Mesenchymal stem cell (in vitro differentiated cells and primary cell): Measurements from ENCODE around the gene RXFP1.

Source experiments
- DNase-seq: peaks from one replicate; pipeline ENCODE4 v3.0.0-alpha.2; 2013
- H2AFZ ChIP-seq: one replicate; pipeline ENCODE4 v1.6.1; 2013; ENCODE audit warnings: low read depth, mild to moderate bottlenecking, control low read depth, inconsistent platforms, low read length, moderate library complexity
- H2AK5ac ChIP-seq: 2 replicates; pipeline ENCODE4 v1.6.1; 2013; ENCODE audit warnings: low read length, moderate library complexity, mild to moderate bottlenecking, inconsistent platforms; ENCODE audit not compliant: severe bottlenecking
- H2BK120ac ChIP-seq: one replicate; pipeline ENCODE4 v1.6.1; 2013; ENCODE audit warnings: low read depth, mild to moderate bottlenecking, inconsistent platforms, low read length, moderate library complexity
- H2BK12ac ChIP-seq, 2 experiments: one replicate each; pipeline ENCODE4 v1.6.1; 2013; ENCODE audit warnings: inconsistent platforms in 2 of 2, low read length in 2 of 2, mild to moderate bottlenecking in 2 of 2, moderate library complexity in 2 of 2, control low read depth in 1 of 2
- H2BK15ac ChIP-seq: one replicate; pipeline ENCODE4 v1.6.1; 2013; ENCODE audit warnings: mild to moderate bottlenecking, low read depth, inconsistent platforms; ENCODE audit not compliant: poor library complexity, severe bottlenecking
- H2BK5ac ChIP-seq: 2 replicates; pipeline ENCODE4 v1.6.1; 2013; ENCODE audit warnings: low read depth, mild to moderate bottlenecking, low read length, control low read depth, inconsistent platforms; ENCODE audit not compliant: poor library complexity, severe bottlenecking
- H3K14ac ChIP-seq, 2 experiments: one replicate each; pipeline ENCODE4 v1.6.1; 2013; ENCODE audit warnings: inconsistent platforms in 2 of 2, low read length in 2 of 2, control low read depth in 1 of 2, mild to moderate bottlenecking in 1 of 2, moderate library complexity in 1 of 2
- H3K18ac ChIP-seq, 2 experiments: one replicate each; pipeline ENCODE4 v1.6.1; 2013; ENCODE audit warnings: inconsistent platforms in 2 of 2, low read length in 2 of 2, control low read depth in 1 of 2, low read depth in 1 of 2, mild to moderate bottlenecking in 1 of 2
- H3K23ac ChIP-seq, 2 experiments: one replicate each; pipeline ENCODE4 v1.6.1; 2013; ENCODE audit warnings: inconsistent platforms in 2 of 2, low read length in 2 of 2, mild to moderate bottlenecking in 2 of 2, moderate library complexity in 2 of 2, control low read depth in 1 of 2
- H3K27ac ChIP-seq: 2 replicates; pipeline ENCODE4 v1.5.1; 2013; ENCODE audit warnings: mild to moderate bottlenecking, moderate library complexity, low read length, control low read depth, inconsistent platforms; ENCODE audit not compliant: poor library complexity, severe bottlenecking
- H3K27me3 ChIP-seq, 2 experiments: 2 replicates each; pipeline versions ENCODE4 v1.6.1 to v1.7.0; 2013; ENCODE audit warnings: low read length in 2 of 2, mild to moderate bottlenecking in 2 of 2, moderate library complexity in 2 of 2, control low read depth in 1 of 2, inconsistent platforms in 1 of 2; ENCODE audit not compliant: control insufficient read depth in 1 of 2, insufficient read depth in 1 of 2
- H3K36me3 ChIP-seq, 2 experiments: 2 replicates each; pipeline versions ENCODE4 v1.6.1 to v1.7.0; 2013; ENCODE audit warnings: low read length in 2 of 2, control low read depth in 1 of 2, inconsistent platforms in 1 of 2, low read depth in 1 of 2, mild to moderate bottlenecking in 1 of 2; ENCODE audit not compliant: insufficient read depth in 2 of 2, control insufficient read depth in 1 of 2
- H3K4ac ChIP-seq, 2 experiments: one replicate each; pipeline ENCODE4 v1.6.1; 2013; ENCODE audit warnings: inconsistent platforms in 2 of 2, low read length in 2 of 2, mild to moderate bottlenecking in 2 of 2, moderate library complexity in 2 of 2, control low read depth in 1 of 2, low read depth in 1 of 2
- H3K4me1 ChIP-seq: 2 replicates; pipeline ENCODE4 v1.6.1; 2013; ENCODE audit warnings: low read depth, low read length, control low read depth; ENCODE audit not compliant: control insufficient read depth, insufficient read depth
- H3K4me2 ChIP-seq: 2 replicates; pipeline ENCODE4 v1.6.1; 2013; ENCODE audit warnings: low read length, mild to moderate bottlenecking, inconsistent platforms; ENCODE audit not compliant: poor library complexity, severe bottlenecking
- H3K4me3 ChIP-seq, 2 experiments: 2 replicates each; pipeline versions ENCODE4 v1.5.1 to v1.7.0; 2013; ENCODE audit warnings: low read length in 2 of 2, mild to moderate bottlenecking in 2 of 2, control low read depth in 1 of 2, low read depth in 1 of 2; ENCODE audit not compliant: insufficient read depth in 1 of 2
- H3K79me1 ChIP-seq: replicated peaks from 2 replicates; pipeline ENCODE4 v1.6.1; 2013; ENCODE audit warnings: mild to moderate bottlenecking, control low read depth, low read length, inconsistent platforms; ENCODE audit not compliant: poor library complexity, severe bottlenecking
- H3K9ac ChIP-seq: 2 replicates; pipeline ENCODE4 v1.7.0; 2013; ENCODE audit warnings: mild to moderate bottlenecking, low read length, moderate library complexity
- H3K9me3 ChIP-seq: 2 replicates; pipeline ENCODE4 v1.7.0; 2013; ENCODE audit warnings: mild to moderate bottlenecking, low read length; ENCODE audit not compliant: control insufficient read depth
- H4K8ac ChIP-seq: one replicate; pipeline ENCODE4 v1.6.1; 2013; ENCODE audit warnings: inconsistent platforms, mild to moderate bottlenecking, low read length, moderate library complexity
- H4K91ac ChIP-seq: one replicate; pipeline ENCODE4 v1.6.1; 2013; ENCODE audit warnings: mild to moderate bottlenecking, low read length, inconsistent platforms
- WGBS: methylation state at CpG from one replicate; pipeline ENCODE4 v1.1.7; 2013; ENCODE audit warnings: mixed read lengths; 5-methylcytosine and 5-hydroxymethylcytosine counted together

The RXFP1 gene

GRCh38 chr4:158519226-158519625 is 2.5 kb upstream of the RXFP1 start:
- H3K27me3 ChIP-seq = no peaks in the 10 kb centered on the region
- H3K4me3 ChIP-seq = no peak overlapping the region
- WGBS = 50% methylated on average over 6 of the region's 7 CpGs
- no peak overlapping the region for H3K23ac ChIP-seq
- no peak overlapping the region for H3K4ac ChIP-seq
- no peak overlapping the region for H2BK5ac ChIP-seq
- no peaks in the 10 kb centered on the region for H3K9me3 ChIP-seq
- H4K91ac ChIP-seq = no peak overlapping the region
- no peak overlapping the region for H3K9ac ChIP-seq
- H2BK120ac ChIP-seq = no peak overlapping the region
- H4K8ac ChIP-seq = no peak overlapping the region
- H3K4me2 ChIP-seq = no peak overlapping the region
- H3K36me3 ChIP-seq = no peaks in the 10 kb centered on the region
- no peak overlapping the region for H2BK15ac ChIP-seq
- no peak overlapping the region for H2BK12ac ChIP-seq
- H3K27ac ChIP-seq = no peak overlapping the region
- no peak overlapping the region for H2AFZ ChIP-seq
- no peak overlapping the region for H3K14ac ChIP-seq
- no peak overlapping the region for H2AK5ac ChIP-seq
- H3K18ac ChIP-seq = no peak overlapping the region
- no peaks in the 10 kb centered on the region for H3K79me1 ChIP-seq
- H3K4me1 ChIP-seq = no peaks in the 10 kb centered on the region
- no peak for DNase-seq

GRCh38 chr4:158523990-158524535 is 2.4 kb downstream of the RXFP1 start:
- Histone ChIP-seq H3K18ac (no peak overlapping the region), H3K4me1 (no peaks in the 10 kb centered on the region), H3K9ac (no peak overlapping the region), H2AFZ (no peak overlapping the region), H2BK12ac (no peak overlapping the region), H3K36me3 (no peaks in the 10 kb centered on the region), H3K23ac (no peak overlapping the region), H4K91ac (no peak overlapping the region), H2BK5ac (no peak overlapping the region), H3K27ac (no peak overlapping the region), H3K9me3 (no peaks in the 10 kb centered on the region), H2AK5ac (no peak overlapping the region), H3K4me2 (no peak overlapping the region), H4K8ac (no peak overlapping the region), H2BK120ac (no peak overlapping the region), H3K79me1 (no peaks in the 10 kb centered on the region), H3K4ac (no peak overlapping the region), H3K4me3 (no peak overlapping the region), H3K27me3 (no peaks in the 10 kb centered on the region), H3K14ac (no peak overlapping the region), H2BK15ac (no peak overlapping the region)
- 78% methylated on average over 5 of the region's 7 CpGs for WGBS
- DNase-seq = no peak

DNA sequence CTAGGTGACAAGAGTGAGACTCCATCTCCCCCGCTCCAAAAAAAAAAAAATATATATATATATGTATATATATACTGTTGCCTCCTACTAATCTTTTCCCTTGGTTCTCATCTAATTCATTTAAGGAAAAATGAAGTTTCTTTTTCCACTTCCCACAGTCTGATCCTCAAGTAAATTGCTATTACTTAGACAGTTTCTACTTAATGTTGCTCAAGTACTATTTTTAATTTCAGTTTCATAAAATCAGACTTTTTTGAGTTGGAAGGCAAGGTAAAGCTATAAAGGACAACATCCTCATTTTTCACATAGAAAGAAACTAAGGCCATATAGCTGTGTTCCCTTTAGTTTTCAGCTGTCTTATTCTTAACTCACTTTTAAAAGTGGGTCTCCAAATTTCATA is 5.8 kb downstream of the RXFP1 start:
- Histone ChIP-seq H3K79me1 (no peaks in the 10 kb centered on the region), H3K4ac (no peak overlapping the region), H3K4me2 (no peak overlapping the region), H2BK15ac (no peak overlapping the region), H3K9ac (no peak overlapping the region), H3K4me3 (no peak overlapping the region), H3K14ac (no peak overlapping the region), H3K23ac (no peak overlapping the region), H2BK5ac (no peak overlapping the region), H2AK5ac (no peak overlapping the region), H2BK120ac (no peak overlapping the region), H3K36me3 (no peaks in the 10 kb centered on the region), H2AFZ (no peak overlapping the region), H3K18ac (no peak overlapping the region), H3K27me3 (no peaks in the 10 kb centered on the region), H4K91ac (no peak overlapping the region), H3K9me3 (no peaks in the 10 kb centered on the region), H4K8ac (no peak overlapping the region), H3K4me1 (no peaks in the 10 kb centered on the region), H2BK12ac (no peak overlapping the region), H3K27ac (no peak overlapping the region)
- DNase-seq = no peak
- WGBS = no CpG with 5 or more reads among the region's 1 CpG

DNA sequence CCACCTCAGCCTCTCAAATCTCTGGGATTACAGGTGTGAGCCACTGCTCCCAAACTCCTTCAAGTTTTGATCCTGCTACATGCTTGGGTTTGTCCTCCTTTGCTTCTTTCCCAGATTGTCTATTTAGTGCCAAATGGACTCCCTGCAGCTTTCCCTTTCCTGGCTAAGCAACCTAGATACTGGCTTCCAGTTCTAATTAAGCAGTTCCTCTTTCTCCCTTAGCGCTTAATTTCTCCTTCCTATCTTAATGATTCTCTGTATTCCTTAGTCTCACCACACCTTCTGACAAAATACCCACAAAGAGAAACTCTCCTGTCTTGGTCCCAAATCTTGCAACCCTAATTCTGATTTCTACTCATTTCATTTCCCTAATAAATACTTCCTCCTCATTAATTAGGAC is 7.8 kb downstream of the RXFP1 start:
- H3K18ac ChIP-seq = no peak overlapping the region
- no peak overlapping the region for H2BK120ac ChIP-seq
- no peak for DNase-seq
- no peak overlapping the region for H4K8ac ChIP-seq
- no peaks in the 10 kb centered on the region for H3K9me3 ChIP-seq
- H2BK12ac ChIP-seq = no peak overlapping the region
- 90% methylated on average over 1 of the region's 1 CpG for WGBS
- H3K27me3 ChIP-seq = no peaks in the 10 kb centered on the region
- H3K4me3 ChIP-seq = no peak overlapping the region
- no peak overlapping the region for H3K23ac ChIP-seq
- H3K4me2 ChIP-seq = no peak overlapping the region
- no peaks in the 10 kb centered on the region for H3K4me1 ChIP-seq
- H4K91ac ChIP-seq = no peak overlapping the region
- no peak overlapping the region for H2AFZ ChIP-seq
- H3K4ac ChIP-seq = no peak overlapping the region
- no peak overlapping the region for H3K27ac ChIP-seq
- no peak overlapping the region for H3K14ac ChIP-seq
- no peaks in the 10 kb centered on the region for H3K36me3 ChIP-seq
- no peak overlapping the region for H3K9ac ChIP-seq
- H2BK5ac ChIP-seq = no peak overlapping the region
- H2AK5ac ChIP-seq = no peak overlapping the region
- no peak overlapping the region for H2BK15ac ChIP-seq
- H3K79me1 ChIP-seq = no peaks in the 10 kb centered on the region
